Esophagus squamous epithelium (tissue), 4 donors: Measurements from ENCODE around the gene CFAP299.

Source experiments
- POLR2A ChIP-seq, 4 donors: fragments of 450-650 bp; IDR thresholded peaks; one replicate each; pipeline ENCODE4 v1.6.1; 2017; ENCODE audit warnings: antibody characterized with exemption in 4 of 4, mild to moderate bottlenecking in 4 of 4, moderate library complexity in 3 of 4
- TF ChIP-seq, protein P1 (sequence below), 6 experiments: fragments of 450-650 bp in 4 of 6; fragments of 200-600 bp in 2 of 6; sonication (generic) in 2 of 6; IDR thresholded peaks; one replicate each; pipeline ENCODE4 v1.5.1; 2016 to 2019; ENCODE audit warnings: antibody characterized with exemption in 6 of 6, mild to moderate bottlenecking in 4 of 6, moderate library complexity in 4 of 6

DNA sequence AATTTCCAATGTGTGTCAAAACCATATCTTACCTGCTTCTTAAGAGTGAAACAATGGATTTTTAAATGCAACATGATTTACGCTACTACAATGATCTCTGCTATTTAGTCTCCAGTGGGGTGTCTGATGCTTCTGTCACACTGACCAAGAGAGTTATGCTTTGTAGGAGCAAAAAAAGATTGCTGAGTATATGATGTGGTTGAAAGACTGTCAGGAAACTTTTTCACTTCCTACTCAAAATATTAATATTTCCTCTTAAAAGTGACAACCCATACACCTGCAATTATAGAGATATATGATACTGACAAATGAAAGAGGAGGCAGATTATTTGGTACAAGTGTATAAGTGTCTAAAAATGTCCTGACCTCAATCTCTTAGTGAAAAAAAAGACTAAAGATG is 589.8 kb downstream of the CFAP299 start:
- TF ChIP-seq, protein P1, sequence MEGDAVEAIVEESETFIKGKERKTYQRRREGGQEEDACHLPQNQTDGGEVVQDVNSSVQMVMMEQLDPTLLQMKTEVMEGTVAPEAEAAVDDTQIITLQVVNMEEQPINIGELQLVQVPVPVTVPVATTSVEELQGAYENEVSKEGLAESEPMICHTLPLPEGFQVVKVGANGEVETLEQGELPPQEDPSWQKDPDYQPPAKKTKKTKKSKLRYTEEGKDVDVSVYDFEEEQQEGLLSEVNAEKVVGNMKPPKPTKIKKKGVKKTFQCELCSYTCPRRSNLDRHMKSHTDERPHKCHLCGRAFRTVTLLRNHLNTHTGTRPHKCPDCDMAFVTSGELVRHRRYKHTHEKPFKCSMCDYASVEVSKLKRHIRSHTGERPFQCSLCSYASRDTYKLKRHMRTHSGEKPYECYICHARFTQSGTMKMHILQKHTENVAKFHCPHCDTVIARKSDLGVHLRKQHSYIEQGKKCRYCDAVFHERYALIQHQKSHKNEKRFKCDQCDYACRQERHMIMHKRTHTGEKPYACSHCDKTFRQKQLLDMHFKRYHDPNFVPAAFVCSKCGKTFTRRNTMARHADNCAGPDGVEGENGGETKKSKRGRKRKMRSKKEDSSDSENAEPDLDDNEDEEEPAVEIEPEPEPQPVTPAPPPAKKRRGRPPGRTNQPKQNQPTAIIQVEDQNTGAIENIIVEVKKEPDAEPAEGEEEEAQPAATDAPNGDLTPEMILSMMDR (IDR thresholded peaks at IDR 0.05), result no peak
- TF ChIP-seq POLR2A (IDR thresholded peaks at IDR 0.05), result no peak
